ENCODE results near the gene SNCG. TPM values are rescaled to one million over a fixed set of nuclear protein-coding genes. Genes with fewer than 3 reads are reported as not detected.
"Not testable (repeated sequence)": the region's sequence is repeated elsewhere in the genome, so short reads cannot be mapped to it uniquely, and the experiment has no call there.

Gene SNCG
- total and polyA plus RNA-seq, 8 donors = 3.8 to 59.6 (median 7.6) TPM; not detected in 1

- intact Hi-C loops (cut with DNase I; ENCODE audit: low total_unique reads) = no loop called here
- DNase-seq = no peak
- TF ChIP-seq EP300 (IDR thresholded peaks at IDR 0.05) (no peak), POLR2A (IDR thresholded peaks at IDR 0.05) (no peak), CTCF (IDR thresholded peaks at IDR 0.05) (no peak), POLR2AphosphoS5 (IDR thresholded peaks at IDR 0.05) (no peak)
These were observed 13.9 kb upstream of the SNCG start for GRCh38 chr10:86944471-86944870.

GRCh38 chr10:86944907-86945306 is 13.5 kb upstream of the SNCG start:
- TF ChIP-seq POLR2AphosphoS5 (IDR thresholded peaks at IDR 0.05) = no peak
- TF ChIP-seq CTCF (IDR thresholded peaks at IDR 0.05) = no peak
- TF ChIP-seq EP300 (IDR thresholded peaks at IDR 0.05) = no peak
- 86 to 98% (median 94%) methylated on average over 3 of the region's 3 CpGs for WGBS, 5 donors
- intact Hi-C loops (cut with DNase I; ENCODE audit: low total_unique reads) = no loop called here
- H3K36me3 ChIP-seq = peaks cover 0 to 5% (median 1%) of the 10 kb centered on the region in 4 donors
- DNase-seq = no peak
- H3K9me3 ChIP-seq = no peaks in the 10 kb centered on the region
- H3K4me3 ChIP-seq = no peak overlapping the region
- H3K4me1 ChIP-seq = peaks cover 11 to 35% (median 21%) of the 10 kb centered on the region in 4 donors
- H3K27me3 ChIP-seq = peaks cover 0 to 10% (median 0%) of the 10 kb centered on the region in 3 donors
- no peak overlapping the region for H3K27ac ChIP-seq

More at GRCh38 chr10:86944471-86944870, 13.9 kb upstream of the SNCG start:
- H3K9me3 ChIP-seq = no peaks in the 10 kb centered on the region
- peaks cover 0 to 10% (median 0%) of the 10 kb centered on the region in 3 donors for H3K27me3 ChIP-seq
- no peak overlapping the region for H3K27ac ChIP-seq
- peaks cover 11 to 40% (median 24%) of the 10 kb centered on the region in 4 donors for H3K4me1 ChIP-seq
- H3K4me3 ChIP-seq = no peak overlapping the region
- peaks cover 0 to 5% (median 1%) of the 10 kb centered on the region in 4 donors for H3K36me3 ChIP-seq

- H3K27me3 ChIP-seq = peaks cover 0 to 10% (median 0%) of the 10 kb centered on the region in 3 donors
- intact Hi-C loops (cut with DNase I; ENCODE audit: low total_unique reads) = no loop called here
- H3K4me3 ChIP-seq = no peak overlapping the region
- DNase-seq = peak; percentile 23 to 48
- WGBS, 5 donors = 54 to 65% (median 64%) methylated on average over 16 to 18 of the region's 18 CpGs
- H3K9me3 ChIP-seq = no peaks in the 10 kb centered on the region
- peaks cover 11 to 33% (median 21%) of the 10 kb centered on the region in 4 donors for H3K4me1 ChIP-seq
- H3K27ac ChIP-seq = no peak overlapping the region
- peaks cover 0 to 3% (median 1%) of the 10 kb centered on the region in 4 donors for H3K36me3 ChIP-seq
- TF ChIP-seq POLR2A (IDR thresholded peaks at IDR 0.05) (no peak), EP300 (IDR thresholded peaks at IDR 0.05) (no peak)
These were observed 12.8 kb upstream of the SNCG start for GRCh38 chr10:86945361-86946212.

GRCh38 chr10:86946213-86947155 is 11.9 kb upstream of the SNCG start:
- peaks cover 11 to 33% (median 21%) of the 10 kb centered on the region in 4 donors for H3K4me1 ChIP-seq
- H3K9me3 ChIP-seq = no peaks in the 10 kb centered on the region
- peak; percentile 62 to 67 for DNase-seq
- H3K36me3 ChIP-seq = peaks cover 0 to 3% (median 0%) of the 10 kb centered on the region in 4 donors
- 65 to 79% (median 74%) methylated on average over 9 to 13 of the region's 13 CpGs for WGBS, 5 donors
- H3K4me3 ChIP-seq = no peak overlapping the region
- TF ChIP-seq POLR2A (IDR thresholded peaks at IDR 0.05) (no peak), POLR2AphosphoS5 (IDR thresholded peaks at IDR 0.05) (no peak), CTCF (IDR thresholded peaks at IDR 0.05) (no peak), EP300 (IDR thresholded peaks at IDR 0.05) (no peak)
- intact Hi-C loops (cut with DNase I; ENCODE audit: low total_unique reads) = no loop called here
- H3K27ac ChIP-seq = no peak overlapping the region
- peaks cover 0 to 10% (median 0%) of the 10 kb centered on the region in 3 donors for H3K27me3 ChIP-seq

GRCh38 chr10:86947806-86948205 is 10.6 kb upstream of the SNCG start:
- H3K27me3 ChIP-seq = not testable (repeated sequence)
- 82 to 97% (median 94%) methylated on average over 4 of the region's 4 CpGs for WGBS, 5 donors
- peak in 1 of 2 donors; percentile 3 for DNase-seq

More at GRCh38 chr10:86947806-86948205, 10.6 kb upstream of the SNCG start:
- H3K36me3 ChIP-seq; H3K4me3 ChIP-seq; H3K27ac ChIP-seq; intact Hi-C loops (cut with DNase I; ENCODE audit: low total_unique reads): not testable (repeated sequence)
- Histone ChIP-seq H3K4me1 (peaks cover 7 to 24% (median 14%) of the 10 kb centered on the region in 4 donors), H3K9me3 (peaks cover 0 to 13% (median 4%) of the 10 kb centered on the region in 4 donors)
